Measurements from ENCODE around the gene ARL15.
A peak's percentile ranks its signal among the peaks of the same experiment; 100 is the strongest.

ARL15 gene

GRCh38 chr5:54312499-54312898 lies 2.1 kb upstream of the ARL15 start:
- no peaks in the 10 kb centered on the region for H3K36me3 ChIP-seq (ENCODE audit: insufficient read depth, low read length)
- no peak overlapping the region for H3K4me3 ChIP-seq (ENCODE audit: low read length, poor library complexity, severe bottlenecking)
- H3K4me2 ChIP-seq (ENCODE audit: low read depth, low read length, poor library complexity, severe bottlenecking), result no peak overlapping the region
- no peaks in the 10 kb centered on the region for H3K9me2 ChIP-seq (replicated peaks; ENCODE audit: low read depth, low read length)
- no peak overlapping the region for H3K9ac ChIP-seq (ENCODE audit: low read depth, low read length, poor library complexity, severe bottlenecking)
- H3F3A ChIP-seq (ENCODE audit: low read depth), result no peaks in the 10 kb centered on the region
- peaks cover 17% of the 10 kb centered on the region for H3K4me1 ChIP-seq (ENCODE audit: insufficient read depth, low read length, poor library complexity, severe bottlenecking)
- peaks cover 11% of the 10 kb centered on the region for H4K20me1 ChIP-seq (ENCODE audit: insufficient read depth, low read length, poor library complexity, severe bottlenecking)
- no peaks in the 10 kb centered on the region for H3K9me3 ChIP-seq (ENCODE audit: insufficient read depth, low read depth, low read length)
- no peak overlapping the region for H2AFZ ChIP-seq (ENCODE audit: low read length)
- peaks cover 23% of the 10 kb centered on the region for H3K79me2 ChIP-seq (ENCODE audit: insufficient read depth, low read length)
- TF ChIP-seq EZH2phosphoT487 (IDR thresholded peaks at IDR 0.05; ENCODE audit: borderline replicate concordance), result no peak
- TF ChIP-seq CTCF (conservative IDR thresholded peaks at IDR 0.05; ENCODE audit: low read length), result no peak
- H3K27me3 ChIP-seq (ENCODE audit: insufficient read depth, low read length, poor library complexity, severe bottlenecking), result no peaks in the 10 kb centered on the region

GRCh38 chr5:54311176-54311677 lies 854 bp upstream of the ARL15 start:
- TF ChIP-seq EZH2phosphoT487 (IDR thresholded peaks at IDR 0.05; ENCODE audit: borderline replicate concordance), result no peak
- no peak for TF ChIP-seq CTCF (conservative IDR thresholded peaks at IDR 0.05; ENCODE audit: low read length)
- peaks cover 11% of the 10 kb centered on the region for H4K20me1 ChIP-seq (ENCODE audit: insufficient read depth, low read length, poor library complexity, severe bottlenecking)
- no peaks in the 10 kb centered on the region for H3K9me3 ChIP-seq (ENCODE audit: insufficient read depth, low read depth, low read length)
- no peaks in the 10 kb centered on the region for H3K9me2 ChIP-seq (replicated peaks; ENCODE audit: low read depth, low read length)
- peaks cover 36% of the 10 kb centered on the region for H3K79me2 ChIP-seq (ENCODE audit: insufficient read depth, low read length)
- no peaks in the 10 kb centered on the region for H3K27me3 ChIP-seq (ENCODE audit: insufficient read depth, low read length, poor library complexity, severe bottlenecking)
- peak overlapping the region; percentile 97 for H3K4me2 ChIP-seq (ENCODE audit: low read depth, low read length, poor library complexity, severe bottlenecking)
- peak overlapping the region; percentile 96 for H2AFZ ChIP-seq (ENCODE audit: low read length)
- H3K36me3 ChIP-seq (ENCODE audit: insufficient read depth, low read length), result no peaks in the 10 kb centered on the region
- H3F3A ChIP-seq (ENCODE audit: low read depth), result no peaks in the 10 kb centered on the region
- H3K4me3 ChIP-seq (ENCODE audit: low read length, poor library complexity, severe bottlenecking), result peak overlapping the region; percentile 90
- peaks cover 28% of the 10 kb centered on the region for H3K4me1 ChIP-seq (ENCODE audit: insufficient read depth, low read length, poor library complexity, severe bottlenecking)
- peak overlapping the region; percentile 82 for H3K9ac ChIP-seq (ENCODE audit: low read depth, low read length, poor library complexity, severe bottlenecking)

GRCh38 chr5:54309691-54310432 lies 511 bp downstream of the ARL15 start:
- no peaks in the 10 kb centered on the region for H3K36me3 ChIP-seq (ENCODE audit: insufficient read depth, low read length)
- peak overlapping the region; percentile 82 for H3K9ac ChIP-seq (ENCODE audit: low read depth, low read length, poor library complexity, severe bottlenecking)
- H3K4me1 ChIP-seq (ENCODE audit: insufficient read depth, low read length, poor library complexity, severe bottlenecking), result peaks cover 36% of the 10 kb centered on the region
- H3K9me2 ChIP-seq (replicated peaks; ENCODE audit: low read depth, low read length), result no peaks in the 10 kb centered on the region
- peak overlapping the region; percentile 86 for H2AFZ ChIP-seq (ENCODE audit: low read length)
- H3F3A ChIP-seq (ENCODE audit: low read depth), result no peaks in the 10 kb centered on the region
- peak overlapping the region; percentile 95 for H3K4me2 ChIP-seq (ENCODE audit: low read depth, low read length, poor library complexity, severe bottlenecking)
- H3K9me3 ChIP-seq (ENCODE audit: insufficient read depth, low read depth, low read length), result no peaks in the 10 kb centered on the region
- TF ChIP-seq EZH2phosphoT487 (IDR thresholded peaks at IDR 0.05; ENCODE audit: borderline replicate concordance) (no peak), CTCF (conservative IDR thresholded peaks at IDR 0.05; ENCODE audit: low read length) (no peak)
- H3K4me3 ChIP-seq (ENCODE audit: low read length, poor library complexity, severe bottlenecking), result peak overlapping the region; percentile 90
- H3K79me2 ChIP-seq (ENCODE audit: insufficient read depth, low read length), result peaks cover 43% of the 10 kb centered on the region
- peaks cover 11% of the 10 kb centered on the region for H4K20me1 ChIP-seq (ENCODE audit: insufficient read depth, low read length, poor library complexity, severe bottlenecking)
- H3K27me3 ChIP-seq (ENCODE audit: insufficient read depth, low read length, poor library complexity, severe bottlenecking), result no peaks in the 10 kb centered on the region

All from Loucy (cell line).